ENCODE results near the gene PDE11A.

PDE11A gene

GRCh38 chr2:177597759-177598158, 474.8 kb downstream of the PDE11A start:
- no peak for DNase-seq (ENCODE audit: low spot score)

GRCh38 chr2:177596866-177597265, 475.7 kb downstream of the PDE11A start:
- DNase-seq (ENCODE audit: low spot score): no peak

- no peak for DNase-seq (ENCODE audit: low spot score)
These were observed 477.3 kb downstream of the PDE11A start for GRCh38 chr2:177595126-177595845.

GRCh38 chr2:177593402-177593801, 479.2 kb downstream of the PDE11A start:
- no peak for DNase-seq (ENCODE audit: low spot score)

- DNase-seq (ENCODE audit: low spot score): no peak
These were observed 479.6 kb downstream of the PDE11A start for GRCh38 chr2:177592945-177593344.

GRCh38 chr2:177592397-177592796, 480.2 kb downstream of the PDE11A start:
- no peak for DNase-seq (ENCODE audit: low spot score)

GRCh38 chr2:177589186-177589585, 483.4 kb downstream of the PDE11A start:
- no peak for DNase-seq (ENCODE audit: low spot score)

GRCh38 chr2:177588671-177589070, 483.9 kb downstream of the PDE11A start:
- no peak for DNase-seq (ENCODE audit: low spot score)

- DNase-seq (ENCODE audit: low spot score): no peak
These were observed 485.2 kb downstream of the PDE11A start for GRCh38 chr2:177587371-177587770.

GRCh38 chr2:177586154-177586553, 486.4 kb downstream of the PDE11A start:
- DNase-seq (ENCODE audit: low spot score): no peak

GRCh38 chr2:177585234-177585863, 487.2 kb downstream of the PDE11A start:
- no peak for DNase-seq (ENCODE audit: low spot score)

- DNase-seq (ENCODE audit: low spot score): no peak
These were observed 488.4 kb downstream of the PDE11A start for GRCh38 chr2:177584030-177584692.

GRCh38 chr2:177582000-177582399, 490.6 kb downstream of the PDE11A start:
- DNase-seq (ENCODE audit: low spot score): no peak

- DNase-seq (ENCODE audit: low spot score): no peak
These were observed 493.0 kb downstream of the PDE11A start for GRCh38 chr2:177579486-177580036.

- DNase-seq (ENCODE audit: low spot score): no peak
These were observed 494.1 kb downstream of the PDE11A start for GRCh38 chr2:177578454-177578853.

GRCh38 chr2:177577075-177577474, 495.5 kb downstream of the PDE11A start:
- DNase-seq (ENCODE audit: low spot score): no peak

- DNase-seq (ENCODE audit: low spot score): no peak
These were observed 497.2 kb downstream of the PDE11A start for GRCh38 chr2:177575358-177575757.

GRCh38 chr2:177574356-177574755, 498.2 kb downstream of the PDE11A start:
- no peak for DNase-seq (ENCODE audit: low spot score)

Measured in putamen (tissue), 1 donor.